MCF 10A (cell line): ENCODE measurements around the gene GDF15. TPM values are rescaled to one million over a fixed set of nuclear protein-coding genes. Genes with fewer than 3 reads are reported as not detected.
A peak's percentile ranks its signal among the peaks of the same experiment; 100 is the strongest.

Source experiments
- BruUV-seq: library from RNA; stranded (reverse); fragments of 400-500 nt; replicated peaks from 2 replicates; lab custom pipeline; 2021; lab: Mats Ljungman, UMichigan
- CTCF ChIA-PET: fragments of 300-600 bp; sonication (Branson Sonifier 250); formaldehyde crosslinking; extraction: SDS; loops from one replicate; lab custom pipeline; 2021; ENCODE audit warnings: antibody characterized with exemption, inconsistent platforms; lab: Yijun Ruan, JAX
- POLR2A ChIA-PET: fragments of 300-600, 350-650 bp; sonication (Branson Sonifier 250); formaldehyde crosslinking; extraction: SDS; loops from one replicate; lab custom pipeline; 2020; ENCODE audit warnings: antibody characterized with exemption, inconsistent platforms; lab: Yijun Ruan, JAX
- DNase-seq: peaks from one replicate; pipeline ENCODE4 v3.0.0-alpha.2; 2018; ENCODE audit not compliant: unreplicated experiment
- H3K27ac Mint-ChIP-seq: one replicate; pipeline ENCODE4 v1.8.0; 2022; ENCODE audit warnings: mild to moderate bottlenecking, low read depth, mixed read lengths; ENCODE audit not compliant: unreplicated experiment
- H3K27me3 Mint-ChIP-seq: one replicate; pipeline ENCODE4 v1.8.0; 2022; ENCODE audit warnings: mixed read lengths; ENCODE audit not compliant: insufficient read depth, unreplicated experiment
- H3K36me3 Mint-ChIP-seq: one replicate; pipeline ENCODE4 v1.8.0; 2022; ENCODE audit warnings: mild to moderate bottlenecking, moderate library complexity, mixed read lengths; ENCODE audit not compliant: insufficient read depth, unreplicated experiment
- H3K4me1 Mint-ChIP-seq: one replicate; pipeline ENCODE4 v1.8.0; 2022; ENCODE audit warnings: mixed read lengths; ENCODE audit not compliant: insufficient read depth, unreplicated experiment
- H3K4me3 Mint-ChIP-seq: one replicate; pipeline ENCODE4 v1.8.0; 2022; ENCODE audit warnings: mild to moderate bottlenecking, moderate library complexity, mixed read lengths; ENCODE audit not compliant: unreplicated experiment
- H3K9me3 Mint-ChIP-seq: one replicate; pipeline ENCODE4 v1.8.0; 2022; ENCODE audit warnings: mixed read lengths; ENCODE audit not compliant: unreplicated experiment
- CTCF ChIP-seq: fragments of 200-600 bp; IDR thresholded peaks from one replicate; pipeline ENCODE4 v1.8.0; 2022; ENCODE audit warnings: antibody characterized with exemption, mild to moderate bottlenecking; ENCODE audit not compliant: unreplicated experiment
- intact Hi-C: fragments of 100-400 bp; cut with micrococcal nuclease; formaldehyde crosslinking; loops from 2 replicates; pipeline ENCODE4 v1.14.1; 2022
- total RNA-seq: library from RNA; stranded (reverse); gene quantifications from 2 replicates; pipeline ENCODE4 v1.2.3, GENCODE V29; 2022

Gene GDF15
- total RNA-seq, 1 experiment from 2014 or later = 193 TPM

DNA sequence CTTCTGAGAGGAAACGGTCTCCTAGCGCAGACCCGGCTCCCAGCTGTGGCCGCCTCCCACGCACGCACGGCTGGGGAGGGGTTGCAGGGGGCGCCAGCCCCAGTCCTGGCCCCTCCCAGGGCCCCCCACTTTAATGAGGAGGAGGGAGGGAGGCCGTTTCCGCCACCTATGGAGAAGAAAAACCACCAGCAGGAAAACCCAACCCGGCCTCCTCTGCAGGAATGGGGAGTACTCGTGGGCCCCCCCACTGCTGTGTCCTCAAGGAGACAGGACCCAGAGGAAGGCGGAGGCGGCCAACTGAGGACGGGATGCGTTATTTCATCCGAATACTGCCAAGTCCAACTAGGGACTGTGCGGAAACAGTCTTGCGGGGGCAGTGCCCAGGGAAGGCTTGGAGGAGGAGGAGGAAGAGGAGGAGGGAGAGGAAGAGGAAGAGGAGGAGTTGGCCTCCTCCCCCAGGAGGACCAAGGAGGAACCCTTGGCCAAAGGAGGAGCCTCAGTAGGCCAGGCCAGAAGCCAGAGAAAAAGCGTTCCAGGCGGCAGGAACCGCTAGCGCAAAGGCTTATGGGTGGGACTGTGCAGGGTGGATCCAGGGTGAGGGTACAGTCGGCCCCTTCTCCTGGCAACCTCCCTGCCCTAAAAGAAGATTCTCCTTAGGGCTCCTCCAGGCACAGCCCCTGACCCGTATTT lies 29.4 kb downstream of the GDF15 start:
- no peak for DNase-seq
- POLR2A ChIA-PET = interaction anchor here (0.7 kb wide), 2 partner anchors 38 to 134 kb away, joined by 3 to 4 read pairs; partner anchors contain the start of gene JUND
- H3K27me3 Mint-ChIP-seq = no peaks in the 10 kb centered on the region
- H3K36me3 Mint-ChIP-seq = peaks cover 3% of the 10 kb centered on the region
- intact Hi-C loops = no loop called here
- BruUV-seq = no TSS peak
- no peaks in the 10 kb centered on the region for H3K9me3 Mint-ChIP-seq
- CTCF ChIA-PET = interaction anchor here (0.7 to 6.7 kb wide), 5 partner anchors 16 to 87 kb away, joined by 3 to 118 read pairs (median 24); partner anchors contain the start of gene GDF15
- H3K27ac Mint-ChIP-seq = no peak overlapping the region
- H3K4me3 Mint-ChIP-seq = peak overlapping the region; percentile 41
- peaks cover 13% of the 10 kb centered on the region for H3K4me1 Mint-ChIP-seq
- no peak for TF ChIP-seq CTCF

DNA sequence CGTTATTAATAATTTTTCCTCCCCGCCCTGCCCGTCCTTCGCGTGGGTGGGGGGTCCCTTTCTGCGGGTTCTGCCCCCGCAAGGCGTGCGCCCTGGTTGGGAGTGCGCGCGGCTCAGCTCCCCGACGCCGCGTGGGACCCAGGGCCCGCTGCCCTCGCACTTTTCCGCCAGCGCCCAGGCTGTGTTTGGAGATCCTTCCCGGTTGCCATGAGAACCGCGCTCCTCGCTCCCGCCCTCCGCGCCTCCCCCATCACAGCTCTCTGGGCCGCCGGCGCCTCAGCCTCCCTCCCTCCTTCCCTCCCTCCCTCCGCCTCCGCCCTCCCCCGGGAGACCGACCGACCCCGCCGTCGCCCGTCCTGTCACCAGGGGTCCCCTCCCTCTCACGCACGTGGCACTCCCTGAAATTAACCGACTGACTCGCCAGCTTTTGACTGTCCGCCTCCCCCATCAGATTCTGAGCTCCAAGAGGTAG lies 30.9 kb downstream of the GDF15 start:
- POLR2A ChIA-PET = no interaction called here
- BruUV-seq = no TSS peak
- no peak for TF ChIP-seq CTCF
- intact Hi-C loops = no loop called here
- peak overlapping the region; percentile 77 for H3K4me3 Mint-ChIP-seq
- no peaks in the 10 kb centered on the region for H3K9me3 Mint-ChIP-seq
- peaks cover 20% of the 10 kb centered on the region for H3K4me1 Mint-ChIP-seq
- peaks cover 7% of the 10 kb centered on the region for H3K36me3 Mint-ChIP-seq
- CTCF ChIA-PET = interaction anchor here (0.6 to 2.0 kb wide), 7 partner anchors 28 to 139 kb away, joined by 3 to 8 read pairs (median 3); partner anchors contain the start of gene GDF15
- DNase-seq = no peak
- H3K27me3 Mint-ChIP-seq = no peaks in the 10 kb centered on the region
- H3K27ac Mint-ChIP-seq = peak overlapping the region; percentile 57

- no TSS peak for BruUV-seq
- peak; percentile 43 for DNase-seq
- Mint-ChIP-seq H3K9me3 (no peaks in the 10 kb centered on the region), H3K4me1 (peaks cover 21% of the 10 kb centered on the region), H3K36me3 (peaks cover 7% of the 10 kb centered on the region), H3K4me3 (peak overlapping the region; percentile 77), H3K27me3 (no peaks in the 10 kb centered on the region), H3K27ac (peak overlapping the region; percentile 57)
- intact Hi-C loops = no loop called here
- POLR2A ChIA-PET = interaction anchor here (1.7 to 2.0 kb wide), 2 partner anchors 32 to 137 kb away, joined by 6 to 24 read pairs; partner anchors contain the start of genes GDF15 and JUND
- CTCF ChIA-PET = interaction anchor here (0.6 to 2.0 kb wide), 8 partner anchors 20 to 185 kb away, joined by 3 to 8 read pairs (median 3); no protein-coding TSS in a partner anchor
- TF ChIP-seq CTCF = no peak
These were observed 31.5 kb downstream of the GDF15 start for GRCh38 chr19:18417250-18418028.
